Activated CD4-positive, alpha-beta T cell treated with anti-CD3 and anti-CD28 coated beads, Interleukin-2, amount 50 U/mL, for 4 hours (primary cell): Measurements from ENCODE around the gene CERS2.
"Not testable (repeated sequence)": the region's sequence is repeated elsewhere in the genome, so short reads cannot be mapped to it uniquely, and the experiment has no call there.

ENCODE experiments used
- DNase-seq, 2 experiments: peaks; one replicate each; pipeline ENCODE4 v3.0.0-alpha.2; 2020

The CERS2 gene

DNA sequence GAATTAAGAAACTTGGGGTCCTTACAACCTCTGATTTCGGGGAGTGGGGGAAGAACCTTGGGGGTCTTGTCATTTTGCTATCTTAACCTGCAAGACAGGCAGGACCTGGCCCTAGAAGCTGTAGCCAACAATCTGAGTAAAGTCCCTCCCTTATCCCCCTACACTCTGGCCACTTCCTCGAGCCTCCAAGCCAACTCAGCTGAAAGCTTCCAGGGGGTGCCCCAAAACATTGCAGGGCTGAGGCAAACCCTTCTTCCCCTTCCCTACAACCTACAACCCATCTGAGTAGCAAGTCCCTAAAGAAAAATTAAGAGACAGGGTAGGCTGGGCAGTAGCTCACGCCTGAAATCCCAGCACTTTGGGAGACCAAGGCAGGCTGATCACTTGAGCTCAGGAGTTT lies 5.0 kb downstream of the CERS2 start:
- DNase-seq = no peak

DNA sequence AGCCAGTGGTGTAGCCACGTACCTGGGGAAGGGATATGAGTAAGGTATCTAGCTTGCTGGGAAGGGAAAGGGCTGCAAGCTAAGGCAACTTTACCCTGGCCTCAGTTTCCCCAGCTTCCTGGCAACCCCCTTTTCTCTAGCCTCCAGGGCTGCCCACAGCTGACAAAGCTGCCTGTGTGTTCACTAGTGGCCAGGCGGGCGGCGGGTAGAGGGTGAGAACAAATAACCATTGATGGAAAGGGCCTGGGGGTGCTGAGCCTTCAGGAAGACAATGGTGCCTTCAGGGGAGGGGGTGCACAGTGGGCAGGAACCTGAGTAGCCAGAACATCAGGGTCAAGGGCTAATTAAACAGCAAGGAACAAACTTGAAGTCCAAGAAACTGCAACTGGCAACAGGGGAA lies 6.1 kb downstream of the CERS2 start:
- DNase-seq = no peak

DNA sequence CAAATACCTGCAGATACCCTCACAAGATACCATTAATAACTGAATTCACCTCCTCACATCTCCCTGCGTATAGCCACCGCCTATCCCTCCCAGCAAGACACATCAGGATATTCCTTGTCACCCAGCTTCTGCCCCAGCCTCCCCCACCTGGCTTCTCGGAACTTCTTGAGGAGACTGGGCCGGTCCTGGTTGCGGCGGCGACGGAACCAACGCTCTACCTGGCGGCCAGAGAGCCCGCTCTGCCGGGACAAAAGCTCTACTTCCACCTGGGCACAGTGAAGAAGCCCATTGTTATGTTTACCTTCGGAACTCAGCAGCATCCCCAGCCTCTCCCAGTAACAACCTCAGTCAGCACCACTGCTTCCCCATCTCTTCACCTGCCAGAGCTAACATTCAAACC lies 6.7 kb downstream of the CERS2 start:
- no peak for DNase-seq

DNA sequence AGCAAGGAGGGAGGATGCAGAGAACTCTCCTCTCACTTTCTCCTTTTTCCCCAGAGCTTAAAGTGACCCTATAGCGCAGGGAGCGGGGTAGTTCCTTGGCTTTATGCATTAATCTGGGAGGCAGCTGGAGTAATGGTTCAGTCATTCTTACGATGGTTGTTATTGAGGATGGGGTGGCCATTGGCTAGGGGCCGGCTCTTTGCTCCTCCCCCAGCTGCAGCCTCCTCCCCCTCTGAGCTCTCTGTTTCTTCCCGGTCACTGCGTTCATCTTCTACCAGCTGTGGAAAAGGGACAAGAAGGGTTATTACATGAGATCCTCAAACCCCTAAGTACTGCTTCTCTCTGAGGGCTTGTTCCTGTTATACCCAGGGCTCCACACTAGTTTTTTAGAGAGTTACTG lies 8.6 kb downstream of the CERS2 start:
- DNase-seq = no peak

DNA sequence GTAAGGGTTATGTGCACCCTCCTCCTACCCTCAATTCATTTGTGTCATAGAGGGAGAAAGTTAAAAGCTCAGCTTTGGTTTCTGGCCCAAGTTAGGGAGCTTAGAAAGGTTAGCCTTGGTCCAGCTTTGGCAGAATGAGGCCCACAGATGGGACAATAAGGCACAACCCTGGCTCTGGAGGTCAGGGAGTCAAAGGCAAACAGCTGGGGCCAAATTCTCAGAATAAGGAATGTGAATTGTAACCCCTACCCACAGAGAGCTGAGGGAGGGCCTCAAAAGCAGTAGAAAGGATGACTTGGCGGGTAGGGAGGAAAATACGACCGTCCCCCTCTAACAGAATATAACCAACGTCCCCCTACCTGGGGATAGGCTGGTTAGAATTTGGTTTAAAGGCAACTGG lies 9.0 kb downstream of the CERS2 start:
- DNase-seq = no peak

GRCh38 chr1:150964164-150964489 lies 10.5 kb downstream of the CERS2 start:
- no peak for DNase-seq

DNA sequence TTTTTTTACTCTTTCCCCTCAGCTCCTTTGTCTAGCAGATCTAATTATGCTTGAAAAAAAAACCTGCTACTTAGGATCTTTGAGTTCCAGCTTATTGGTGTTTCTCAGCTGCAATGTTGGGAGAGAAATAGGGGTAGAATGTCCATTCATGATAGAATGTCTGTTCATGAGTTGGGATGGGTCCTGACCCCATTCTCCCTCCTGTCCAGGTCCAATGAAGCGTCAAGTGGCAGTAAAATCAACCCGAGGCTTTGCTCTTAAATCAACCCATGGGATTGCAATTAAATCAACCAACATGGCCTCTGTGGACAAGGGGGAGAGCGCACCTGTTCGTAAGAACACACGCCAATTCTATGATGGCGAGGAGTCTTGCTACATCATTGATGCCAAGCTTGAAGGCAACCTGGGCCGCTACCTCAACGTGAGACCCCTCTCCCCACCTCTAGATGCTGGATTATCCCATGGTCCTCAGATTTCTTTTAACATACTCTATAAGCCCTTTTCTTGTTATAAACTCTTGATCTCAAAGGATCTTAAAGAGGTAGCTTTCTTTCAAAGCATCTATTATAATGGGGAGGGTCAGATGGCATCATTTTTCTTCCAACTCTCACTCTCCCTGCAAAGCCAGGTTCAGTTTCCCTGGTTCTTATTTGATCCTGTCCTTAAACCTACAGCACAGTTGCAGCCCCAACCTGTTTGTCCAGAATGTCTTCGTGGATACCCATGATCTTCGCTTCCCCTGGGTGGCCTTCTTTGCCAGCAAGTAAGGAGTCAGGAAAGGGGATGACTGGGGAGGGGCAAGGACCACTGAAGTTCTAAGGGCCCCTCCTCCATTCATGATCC lies 11.1 kb downstream of the CERS2 start:
- no peak for DNase-seq

DNA sequence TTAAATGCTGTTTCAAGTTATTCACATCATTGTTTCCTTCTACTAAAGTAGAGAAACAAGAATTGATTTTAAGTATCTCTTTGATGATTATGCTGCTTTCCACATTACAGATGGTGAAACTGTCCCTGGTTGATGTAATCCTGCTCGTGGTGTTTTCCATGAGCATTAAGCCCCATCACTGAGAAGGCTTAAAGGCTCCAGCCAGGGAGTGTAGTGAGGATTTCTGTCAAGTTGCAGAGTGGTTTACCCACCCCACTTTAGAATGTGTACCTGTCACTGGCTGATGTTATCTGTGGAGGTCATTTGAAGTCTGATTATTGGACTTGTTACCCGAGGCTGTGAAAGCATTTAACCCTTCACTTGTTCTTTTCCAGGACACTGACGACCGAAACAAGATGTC lies 12.9 kb downstream of the CERS2 start:
- no peak for DNase-seq

DNA sequence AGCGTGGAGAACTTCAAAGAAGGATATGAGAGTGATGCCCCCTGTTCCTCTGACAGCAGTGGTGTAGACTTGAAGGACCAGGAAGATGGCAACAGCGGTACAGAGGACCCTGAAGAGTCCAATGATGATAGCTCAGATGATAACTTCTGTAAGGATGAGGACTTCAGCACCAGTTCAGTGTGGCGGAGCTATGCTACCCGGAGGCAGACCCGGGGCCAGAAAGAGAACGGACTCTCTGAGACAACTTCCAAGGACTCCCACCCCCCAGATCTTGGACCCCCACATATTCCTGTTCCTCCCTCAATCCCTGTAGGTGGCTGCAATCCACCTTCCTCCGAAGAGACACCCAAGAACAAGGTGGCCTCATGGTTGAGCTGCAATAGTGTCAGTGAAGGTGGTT lies 14.0 kb downstream of the CERS2 start:
- no peak for DNase-seq

- DNase-seq = no peak
Measured at GRCh38 chr1:150957666-150958065, 17.0 kb downstream of the CERS2 start.

- no peak for DNase-seq
Measured at GRCh38 chr1:150955280-150955679, 19.4 kb downstream of the CERS2 start.

DNA sequence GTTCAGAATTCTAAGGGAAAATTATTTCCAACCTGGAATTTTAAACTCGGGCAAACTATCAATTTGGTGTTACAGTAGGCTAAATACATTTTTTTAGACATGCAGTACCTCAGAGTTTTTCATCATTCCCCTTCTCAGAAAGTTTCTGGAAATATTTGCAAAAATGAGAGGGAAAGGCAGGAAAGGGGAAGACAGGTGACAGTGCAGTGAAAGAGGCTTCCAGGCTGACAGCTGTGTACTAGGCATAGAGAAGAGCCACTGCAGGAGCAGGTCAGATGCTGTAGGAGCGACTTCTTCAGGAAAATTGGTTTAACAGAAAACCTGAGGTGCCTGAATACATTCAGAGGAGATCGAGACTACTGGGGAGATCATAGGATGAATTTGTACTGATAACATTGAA lies 19.9 kb downstream of the CERS2 start:
- DNase-seq = no peak

DNA sequence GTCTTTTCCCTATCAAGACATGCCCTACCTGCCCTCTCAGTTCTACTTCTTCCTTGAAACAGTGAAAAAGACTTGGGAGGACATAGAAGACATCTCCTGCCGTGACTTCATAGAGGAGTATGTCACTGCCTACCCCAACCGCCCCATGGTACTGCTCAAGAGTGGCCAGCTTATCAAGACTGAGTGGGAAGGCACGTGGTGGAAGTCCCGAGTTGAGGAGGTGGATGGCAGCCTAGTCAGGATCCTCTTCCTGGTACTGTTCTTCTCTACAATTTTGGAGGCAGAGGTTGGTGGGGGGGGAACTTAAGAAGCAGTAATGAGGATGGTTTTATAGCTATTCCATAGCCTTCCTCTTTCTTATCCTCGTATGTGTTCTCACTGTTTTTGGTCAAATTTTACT lies 29.8 kb downstream of the CERS2 start:
- DNase-seq = no peak

DNA sequence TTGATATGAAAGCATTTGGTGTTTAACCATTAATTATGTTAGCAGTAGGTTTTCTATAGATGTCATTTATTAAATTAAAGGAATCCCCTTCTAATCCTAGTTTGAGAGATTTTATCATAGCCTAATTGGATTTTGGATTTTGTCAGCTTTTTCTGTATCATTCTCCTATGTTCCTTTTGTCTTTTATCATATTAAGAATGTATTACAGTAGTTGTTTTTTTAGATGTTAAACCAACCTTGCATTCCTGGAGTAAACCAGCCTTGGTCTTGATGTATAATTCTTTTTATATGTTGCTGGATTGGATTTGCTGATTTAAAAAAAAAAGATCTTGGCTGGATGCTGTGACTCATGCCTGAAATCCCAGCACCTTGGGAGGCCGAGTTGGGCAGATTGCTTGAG lies 42.9 kb downstream of the CERS2 start:
- DNase-seq = no peak

GRCh38 chr1:150928775-150929174 lies 45.9 kb downstream of the CERS2 start:
- DNase-seq = not testable (repeated sequence)

GRCh38 chr1:150928286-150928685 lies 46.3 kb downstream of the CERS2 start:
- DNase-seq = no peak

DNA sequence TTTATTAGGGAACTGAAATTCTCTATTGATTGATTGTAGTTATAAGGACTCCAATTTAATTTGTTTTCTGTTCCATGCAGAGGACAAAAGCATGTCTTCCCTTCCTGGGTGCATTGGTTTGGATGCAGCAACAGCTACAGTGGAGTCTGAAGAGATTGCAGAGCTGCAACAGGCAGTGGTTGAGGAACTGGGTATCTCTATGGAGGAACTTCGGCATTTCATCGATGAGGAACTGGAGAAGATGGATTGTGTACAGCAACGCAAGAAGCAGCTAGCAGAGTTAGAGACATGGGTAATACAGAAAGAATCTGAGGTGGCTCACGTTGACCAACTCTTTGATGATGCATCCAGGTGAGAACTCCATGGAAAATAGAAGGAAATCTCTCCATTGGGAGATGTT lies 47.0 kb downstream of the CERS2 start:
- no peak for DNase-seq

GRCh38 chr1:150926097-150926741 lies 48.4 kb downstream of the CERS2 start, which contains the start of gene SETDB1:
Gene SETDB1 (plus strand): TSS chr1:150926363. CDS start chr1:150927715, 1,352 bp downstream.
- DNase-seq = peak; percentile 88 to 89

- DNase-seq = no peak
Measured at GRCh38 chr1:150925080-150925479, 49.6 kb downstream of the CERS2 start.

GRCh38 chr1:150922519-150922975 lies 52.1 kb downstream of the CERS2 start:
- DNase-seq = peak; percentile 78 to 80

- no peak for DNase-seq
Measured at GRCh38 chr1:150917387-150917786, 57.2 kb downstream of the CERS2 start.
